H1 (cell line): ENCODE measurements around the gene LBX2.
"Not testable (repeated sequence)": the region's sequence is repeated elsewhere in the genome, so short reads cannot be mapped to it uniquely, and the experiment has no call there.

Source experiments
- CTCF ChIP-seq, 3 experiments: IDR thresholded peaks; 1 replicate in 2 of 3; 2 replicates in 1 of 3; pipeline versions ENCODE4 v1.5.1 to v1.6.1; 2011; ENCODE audit warnings: low read length in 3 of 3, mild to moderate bottlenecking in 3 of 3, inconsistent platforms in 2 of 3, low read depth in 1 of 3, moderate library complexity in 1 of 3; ENCODE audit not compliant: insufficient read depth in 1 of 3; ENCODE audit errors: control extremely low read depth in 1 of 3
- EP300 ChIP-seq, 2 experiments: IDR thresholded peaks; 1 replicate in 1 of 2; 2 replicates in 1 of 2; pipeline ENCODE4 v1.6.1; 2011 to 2012; ENCODE audit warnings: low read depth in 2 of 2, low read length in 2 of 2, mild to moderate bottlenecking in 2 of 2, borderline replicate concordance in 1 of 2, inconsistent platforms in 1 of 2, moderate library complexity in 1 of 2
- MAX ChIP-seq: IDR thresholded peaks from 2 replicates; pipeline ENCODE4 v1.6.1; 2012; ENCODE audit warnings: inconsistent platforms
- POLR2A ChIP-seq, 2 experiments: IDR thresholded peaks; 1 replicate in 1 of 2; 2 replicates in 1 of 2; pipeline ENCODE4 v1.6.1; 2011; ENCODE audit warnings: low read depth in 2 of 2, low read length in 2 of 2, mild to moderate bottlenecking in 2 of 2; ENCODE audit errors: control extremely low read depth in 1 of 2
- POLR2AphosphoS5 ChIP-seq: IDR thresholded peaks from 2 replicates; pipeline ENCODE4 v1.6.1; 2011; ENCODE audit warnings: low read depth, low read length
- RAD21 ChIP-seq, 2 experiments: IDR thresholded peaks in 1 of 2; conservative IDR thresholded peaks in 1 of 2; 2 replicates each; pipeline ENCODE4 v1.6.1; 2011; ENCODE audit warnings: low read depth in 2 of 2, low read length in 2 of 2, improper control_type of control experiment in 1 of 2, inconsistent platforms in 1 of 2, mild to moderate bottlenecking in 1 of 2, moderate library complexity in 1 of 2
- YY1 ChIP-seq: IDR thresholded peaks from 2 replicates; pipeline ENCODE4 v1.6.1; 2011; ENCODE audit warnings: low read depth, mild to moderate bottlenecking, low read length

GRCh38 chr2:74459503-74460118 is 39.8 kb downstream of the LBX2 start:
- TF ChIP-seq RAD21 (IDR thresholded peaks at IDR 0.05 in 1 of 2, conservative IDR thresholded peaks at IDR 0.05 in 1 of 2; ENCODE audit: low read depth in 2 of 2, low read length in 2 of 2); POLR2AphosphoS5; CTCF (IDR thresholded peaks at IDR 0.05; ENCODE audit: control extremely low read depth in 1 of 3, insufficient read depth in 1 of 3, low read depth in 1 of 3, low read length in 3 of 3); YY1; MAX; EP300 (IDR thresholded peaks at IDR 0.05; ENCODE audit: borderline replicate concordance in 1 of 2, low read depth in 2 of 2, low read length in 2 of 2): not testable (repeated sequence)
- TF ChIP-seq POLR2A (IDR thresholded peaks at IDR 0.05; ENCODE audit: control extremely low read depth in 1 of 2, low read depth in 2 of 2, low read length in 2 of 2) = peak in 1 of 2 experiments; percentile 30; a peak in 1 of 3 replicates
